Dermis blood vessel endothelial cell (primary cell): Measurements from ENCODE around the gene UPF2. TPM values are rescaled to one million over a fixed set of nuclear protein-coding genes. Genes with fewer than 3 reads are reported as not detected.

Experiments
- DNase-seq: peaks from one replicate; pipeline ENCODE4 v3.0.0; 2010
- total RNA-seq: library from RNA; depleted of rRNA; stranded (reverse); fragments of >200 nt; gene quantifications from 2 replicates; pipeline ENCODE4 v1.2.3, GENCODE V29; 2014

The UPF2 gene
- total RNA-seq, 1 donor from 2014 or later, result 21.8 TPM

- DNase-seq, result no peak
Observed at GRCh38 chr10:11961771-11962170, 80.8 kb downstream of the UPF2 start.

DNA sequence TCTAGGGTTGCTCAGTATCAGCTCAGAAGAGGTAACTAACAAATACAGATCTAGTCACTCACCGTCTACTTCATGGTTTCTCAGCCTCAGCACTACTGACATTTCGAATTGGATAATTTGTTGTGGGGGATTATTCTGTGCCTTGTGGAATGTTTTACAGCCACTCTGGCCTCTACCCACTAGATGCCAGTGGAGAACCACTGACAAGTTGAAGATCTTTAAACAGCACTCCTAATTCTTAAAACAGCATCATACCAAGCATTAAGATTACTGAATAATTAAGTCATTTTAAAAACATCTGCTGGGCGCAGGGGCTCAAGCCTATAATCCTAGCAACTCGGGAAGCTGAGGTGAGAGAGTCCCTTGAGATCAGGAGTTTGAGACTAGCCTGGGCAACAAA, 82.6 kb downstream of the UPF2 start:
- no peak for DNase-seq

DNA sequence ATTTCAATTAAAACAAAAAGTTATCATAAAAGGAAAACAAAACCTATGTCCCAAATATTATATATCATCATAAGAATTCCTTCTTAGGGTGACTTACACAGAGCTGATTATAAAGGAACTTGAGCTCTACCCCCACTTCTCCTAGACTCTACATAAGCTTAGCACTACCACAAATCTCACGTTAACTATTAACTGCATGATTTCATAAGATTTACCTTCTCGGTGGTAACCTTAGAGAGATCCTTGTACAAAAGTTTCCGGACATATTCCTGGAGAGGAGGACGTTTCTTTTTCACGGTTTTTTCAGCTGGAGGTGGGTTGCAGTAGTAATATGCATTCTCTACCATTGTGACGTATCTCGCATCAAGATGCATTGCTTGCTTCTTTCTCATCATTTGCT, 83.7 kb downstream of the UPF2 start:
- DNase-seq, result no peak

GRCh38 chr10:11951695-11952094, 90.9 kb downstream of the UPF2 start:
- no peak for DNase-seq

DNA sequence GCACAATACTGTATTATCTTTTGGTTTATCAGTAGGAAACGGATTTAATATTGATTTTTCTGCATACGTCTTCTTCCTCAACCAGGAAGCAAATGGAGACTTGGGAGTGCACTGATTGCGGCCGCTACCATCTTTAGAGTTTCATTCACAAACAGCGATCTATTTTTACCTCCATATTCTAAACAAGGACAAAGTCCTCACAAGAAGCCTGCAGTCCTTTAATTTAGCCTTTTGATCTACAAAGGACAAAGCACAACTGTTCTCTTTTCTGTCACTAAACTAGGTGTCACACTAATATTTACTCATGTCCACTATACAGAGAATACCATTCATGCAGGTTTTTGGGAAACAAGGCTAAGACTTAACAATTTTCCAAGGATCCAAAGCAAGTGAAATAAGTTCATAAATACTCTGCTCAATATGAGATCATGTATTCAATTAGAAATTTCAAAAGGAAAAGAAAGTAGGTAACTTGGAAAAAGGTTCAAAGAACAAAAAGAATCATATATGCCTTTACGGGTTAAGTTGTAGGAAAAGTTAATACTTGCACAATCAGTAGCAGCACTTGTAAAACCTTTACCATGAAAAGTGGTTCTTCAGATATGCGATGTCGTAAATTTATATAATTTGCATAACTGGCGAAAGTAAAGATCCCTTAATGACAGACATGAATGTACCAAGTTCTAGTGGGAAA, 92.1 kb downstream of the UPF2 start:
- DNase-seq, result no peak

- DNase-seq, result no peak
Observed at GRCh38 chr10:11949152-11949551, 93.5 kb downstream of the UPF2 start.

DNA sequence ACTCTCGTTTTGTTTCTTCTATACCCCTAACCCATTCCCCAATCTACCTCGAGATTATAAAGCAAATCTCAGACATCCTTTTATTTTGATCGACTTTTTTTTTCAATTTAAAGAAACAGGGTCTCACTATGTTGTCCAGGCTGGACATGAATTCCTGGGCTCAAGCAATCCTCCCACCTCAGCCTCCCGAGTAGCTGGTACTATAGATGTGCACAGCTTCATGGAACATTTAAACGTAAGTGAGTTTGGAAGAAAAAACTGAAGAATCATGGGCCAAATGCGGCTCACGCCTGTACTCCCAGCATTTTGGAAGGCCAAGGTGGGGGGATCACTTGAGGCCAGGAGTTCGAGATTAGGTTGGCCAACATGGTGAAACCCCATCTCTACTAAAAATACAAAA, 96.0 kb downstream of the UPF2 start:
- no peak for DNase-seq

DNA sequence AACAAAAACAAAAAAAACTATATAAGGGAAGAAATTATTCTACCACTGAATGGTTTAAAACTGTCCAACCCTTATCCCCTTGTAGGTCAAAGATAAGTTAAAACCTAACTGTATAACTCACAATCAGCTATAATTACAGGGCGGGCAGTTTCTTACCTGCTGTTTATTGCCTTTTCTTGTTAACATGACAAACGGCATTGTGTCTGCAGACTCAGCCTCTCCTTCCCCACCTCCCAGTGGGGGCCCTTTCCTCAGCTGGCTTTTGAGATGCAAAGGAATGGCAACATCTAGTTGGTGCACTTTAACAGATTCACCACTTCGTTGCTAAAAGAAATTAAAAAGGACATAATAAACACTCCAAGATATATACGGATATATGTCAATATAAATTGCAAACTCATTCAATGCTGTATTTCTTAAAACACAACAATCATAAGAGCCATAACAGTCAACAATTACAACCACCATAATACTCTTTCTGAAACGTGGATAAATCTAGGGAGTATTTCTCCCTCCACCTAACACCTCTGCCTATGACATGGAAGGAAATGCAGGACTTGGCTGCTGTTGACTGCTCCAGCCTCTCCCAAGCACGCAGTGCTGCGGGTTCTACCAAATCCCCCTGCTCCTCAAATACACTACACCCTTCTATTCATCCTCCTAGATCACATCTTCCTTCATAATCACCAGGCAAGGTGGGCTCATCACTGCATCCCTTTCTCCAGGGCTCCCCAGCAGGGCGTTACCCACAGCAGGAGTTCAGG, 106.0 kb downstream of the UPF2 start:
- no peak for DNase-seq

- DNase-seq, result no peak
Observed at GRCh38 chr10:11934262-11934661, 108.3 kb downstream of the UPF2 start.

- DNase-seq, result no peak
Observed at GRCh38 chr10:11933577-11934223, 108.9 kb downstream of the UPF2 start.

- no peak for DNase-seq
Observed at GRCh38 chr10:11931038-11931437, 111.6 kb downstream of the UPF2 start.

GRCh38 chr10:11930312-11930978, 112.2 kb downstream of the UPF2 start:
- no peak for DNase-seq

GRCh38 chr10:11927746-11928145, 114.9 kb downstream of the UPF2 start:
- no peak for DNase-seq

DNA sequence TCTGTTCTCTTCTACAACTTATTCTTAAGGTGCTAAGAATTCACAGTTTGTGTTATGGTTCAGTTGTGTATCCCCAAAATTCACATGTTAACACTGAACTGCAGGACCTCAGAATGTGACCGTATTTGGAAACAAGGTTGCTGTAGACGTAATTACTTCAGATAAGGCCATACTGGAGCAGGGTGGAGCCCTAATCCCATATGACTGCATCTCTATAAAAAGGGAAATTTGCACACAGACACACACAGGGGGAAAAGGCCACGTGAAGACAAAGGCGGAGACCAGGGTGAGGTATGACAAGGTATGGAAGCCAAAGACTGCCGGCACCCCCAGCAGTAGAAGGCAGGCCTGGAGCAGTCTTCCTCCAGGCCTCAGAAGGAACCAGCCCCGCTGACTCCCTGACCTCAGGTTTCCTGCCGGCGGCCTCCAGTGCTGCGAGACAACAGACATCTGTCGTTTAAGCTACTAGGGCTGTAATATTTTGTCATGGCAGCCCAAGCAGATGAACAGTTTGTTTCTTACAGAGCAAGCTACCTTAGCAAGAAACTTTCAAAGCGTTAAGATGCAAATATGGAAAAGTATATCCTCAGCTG, 120.7 kb downstream of the UPF2 start:
- peak; percentile 58 for DNase-seq

DNA sequence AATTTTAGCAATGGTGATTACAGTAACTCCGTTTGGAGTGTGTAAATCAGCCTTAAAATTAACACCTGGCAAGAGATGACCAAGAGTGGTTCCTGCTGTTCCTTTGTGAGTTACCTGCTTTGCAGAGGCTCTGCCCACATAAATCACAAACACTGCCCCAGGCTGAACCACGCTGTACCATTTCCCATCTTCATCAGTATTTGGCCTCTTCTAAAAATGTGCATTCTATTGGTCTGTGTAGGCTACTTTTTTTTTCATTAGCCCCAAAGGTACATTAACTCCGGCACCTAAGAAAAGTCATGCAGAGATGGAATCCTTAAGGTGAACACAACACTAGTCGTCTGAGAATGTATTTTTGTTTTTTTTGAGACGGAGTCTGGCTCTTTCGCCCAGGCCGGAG, 123.3 kb downstream of the UPF2 start:
- no peak for DNase-seq

GRCh38 chr10:11918384-11918783, 124.2 kb downstream of the UPF2 start:
- no peak for DNase-seq

GRCh38 chr10:11913079-11913641, 129.4 kb downstream of the UPF2 start:
- DNase-seq, result no peak

DNA sequence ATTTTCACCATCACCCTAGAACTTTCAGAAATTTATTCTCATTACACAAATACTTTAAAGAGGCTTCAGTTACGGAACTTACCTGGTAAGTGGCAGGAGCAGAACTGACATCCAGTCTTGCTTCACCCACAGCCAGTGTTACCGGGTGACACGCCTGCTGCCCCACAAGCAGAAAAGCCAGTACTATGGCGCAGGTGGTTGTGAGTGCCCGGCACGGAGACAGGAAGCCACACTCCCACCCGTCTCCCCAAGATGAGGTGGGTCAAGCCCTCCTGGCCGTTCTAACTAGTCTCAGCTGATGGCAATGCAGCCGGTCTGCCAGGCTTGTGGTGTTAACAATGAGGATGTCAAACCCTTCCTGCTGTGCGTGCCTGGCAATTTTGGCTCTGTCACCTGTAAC, 132.5 kb downstream of the UPF2 start:
- DNase-seq, result no peak

DNA sequence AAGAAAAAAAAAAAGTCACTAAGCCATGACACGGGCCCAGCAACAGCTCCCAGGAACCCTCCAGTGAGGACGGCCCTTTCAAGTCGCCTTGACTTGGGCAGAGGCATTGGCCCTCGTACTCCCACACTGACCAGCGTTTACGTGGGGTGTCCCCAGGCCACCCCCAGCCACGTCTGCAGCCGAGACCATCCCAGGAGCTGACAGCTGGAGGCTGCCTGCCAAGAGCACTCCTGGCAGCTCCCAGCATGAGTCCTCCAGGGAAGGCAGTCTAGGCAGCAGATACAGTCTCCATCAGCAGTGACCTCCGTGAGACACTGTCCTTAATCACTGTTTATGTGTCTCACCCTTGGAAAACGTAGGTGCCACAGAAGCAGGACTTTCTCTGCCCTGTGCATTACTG, 133.0 kb downstream of the UPF2 start:
- no peak for DNase-seq

GRCh38 chr10:11908991-11909390, 133.6 kb downstream of the UPF2 start:
- no peak for DNase-seq

DNA sequence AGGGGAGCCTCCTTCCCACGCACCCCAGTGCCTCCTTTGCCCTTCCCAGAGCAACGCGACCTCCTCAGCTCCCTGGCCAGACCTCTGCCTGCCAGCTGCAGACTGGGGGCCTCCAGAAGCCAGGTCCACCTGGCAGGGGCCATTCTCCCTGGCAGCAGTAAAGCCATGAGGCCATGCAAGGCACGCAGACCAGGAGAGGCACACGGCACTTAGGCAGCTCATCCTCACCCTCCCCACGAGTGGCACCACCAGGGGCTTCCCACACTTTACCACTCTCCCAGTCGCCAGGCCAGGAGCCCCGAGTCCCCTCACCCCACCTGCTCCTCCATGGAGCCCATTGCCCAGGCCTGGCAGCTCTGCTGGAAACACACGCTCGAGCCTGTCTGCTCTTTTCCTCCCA, 134.1 kb downstream of the UPF2 start:
- DNase-seq, result no peak

DNA sequence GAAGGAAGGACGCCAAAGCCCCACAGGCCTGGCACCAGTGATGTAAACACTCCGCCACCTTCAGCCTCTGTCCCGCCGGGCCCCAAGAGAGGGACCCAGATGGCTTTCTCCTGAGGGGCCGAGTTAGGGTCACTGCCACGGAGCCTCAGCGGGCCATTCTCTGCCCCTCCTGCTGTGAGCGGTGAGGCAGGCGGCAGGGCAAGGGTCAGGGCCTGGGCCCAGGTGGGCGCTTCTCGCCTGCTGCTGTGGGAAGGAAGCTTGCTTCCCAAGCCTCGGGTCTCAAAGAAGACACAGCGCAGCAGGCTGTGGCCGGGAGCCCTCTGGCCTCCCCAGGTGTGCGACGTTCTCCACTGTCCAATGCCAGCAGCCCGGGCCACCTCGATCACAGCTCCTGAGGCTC, 134.7 kb downstream of the UPF2 start:
- DNase-seq, result no peak

DNA sequence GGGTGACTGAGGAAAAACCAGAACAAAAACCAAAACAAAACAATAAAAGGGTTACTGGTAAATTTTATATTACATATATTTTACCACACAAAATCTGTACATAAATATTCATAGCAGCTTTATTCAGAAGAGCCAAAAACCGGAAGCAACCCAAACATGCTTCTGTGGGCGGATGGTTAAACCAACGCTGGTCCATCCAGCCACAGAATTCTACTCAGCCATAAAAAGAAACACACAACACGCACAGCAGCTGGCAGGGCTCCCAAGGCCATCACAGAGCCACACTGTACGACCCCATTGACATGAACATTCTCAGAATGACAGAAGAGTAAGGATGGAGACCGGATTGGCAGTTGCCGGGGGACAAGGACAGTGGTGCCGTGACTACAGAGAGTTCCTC, 135.9 kb downstream of the UPF2 start:
- no peak for DNase-seq
